ENCODE data around the gene COMMD3.

DNA sequence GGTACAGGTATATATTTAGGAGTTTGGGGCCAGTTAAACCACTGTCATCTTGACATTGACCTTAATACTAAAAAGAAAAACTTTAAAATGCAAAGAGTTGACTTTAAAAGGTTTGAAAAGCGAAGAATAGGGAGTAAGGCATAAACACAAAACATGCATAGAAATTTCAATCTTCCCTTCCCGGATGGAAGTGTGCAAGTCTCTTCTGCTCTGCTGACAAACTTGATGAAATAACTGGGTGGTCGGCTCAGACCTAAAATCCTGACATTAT is 25.7 kb downstream of the COMMD3 start:
- TF ChIP-seq, protein P1, sequence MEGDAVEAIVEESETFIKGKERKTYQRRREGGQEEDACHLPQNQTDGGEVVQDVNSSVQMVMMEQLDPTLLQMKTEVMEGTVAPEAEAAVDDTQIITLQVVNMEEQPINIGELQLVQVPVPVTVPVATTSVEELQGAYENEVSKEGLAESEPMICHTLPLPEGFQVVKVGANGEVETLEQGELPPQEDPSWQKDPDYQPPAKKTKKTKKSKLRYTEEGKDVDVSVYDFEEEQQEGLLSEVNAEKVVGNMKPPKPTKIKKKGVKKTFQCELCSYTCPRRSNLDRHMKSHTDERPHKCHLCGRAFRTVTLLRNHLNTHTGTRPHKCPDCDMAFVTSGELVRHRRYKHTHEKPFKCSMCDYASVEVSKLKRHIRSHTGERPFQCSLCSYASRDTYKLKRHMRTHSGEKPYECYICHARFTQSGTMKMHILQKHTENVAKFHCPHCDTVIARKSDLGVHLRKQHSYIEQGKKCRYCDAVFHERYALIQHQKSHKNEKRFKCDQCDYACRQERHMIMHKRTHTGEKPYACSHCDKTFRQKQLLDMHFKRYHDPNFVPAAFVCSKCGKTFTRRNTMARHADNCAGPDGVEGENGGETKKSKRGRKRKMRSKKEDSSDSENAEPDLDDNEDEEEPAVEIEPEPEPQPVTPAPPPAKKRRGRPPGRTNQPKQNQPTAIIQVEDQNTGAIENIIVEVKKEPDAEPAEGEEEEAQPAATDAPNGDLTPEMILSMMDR (conservative IDR thresholded peaks at IDR 0.05; ENCODE audit: low read length) = no peak
- TF ChIP-seq EZH2phosphoT487 (IDR thresholded peaks at IDR 0.05; ENCODE audit: borderline replicate concordance) = no peak

Measured in Loucy (cell line).